ENCODE data around the gene BCAS3.

BCAS3 gene

DNA sequence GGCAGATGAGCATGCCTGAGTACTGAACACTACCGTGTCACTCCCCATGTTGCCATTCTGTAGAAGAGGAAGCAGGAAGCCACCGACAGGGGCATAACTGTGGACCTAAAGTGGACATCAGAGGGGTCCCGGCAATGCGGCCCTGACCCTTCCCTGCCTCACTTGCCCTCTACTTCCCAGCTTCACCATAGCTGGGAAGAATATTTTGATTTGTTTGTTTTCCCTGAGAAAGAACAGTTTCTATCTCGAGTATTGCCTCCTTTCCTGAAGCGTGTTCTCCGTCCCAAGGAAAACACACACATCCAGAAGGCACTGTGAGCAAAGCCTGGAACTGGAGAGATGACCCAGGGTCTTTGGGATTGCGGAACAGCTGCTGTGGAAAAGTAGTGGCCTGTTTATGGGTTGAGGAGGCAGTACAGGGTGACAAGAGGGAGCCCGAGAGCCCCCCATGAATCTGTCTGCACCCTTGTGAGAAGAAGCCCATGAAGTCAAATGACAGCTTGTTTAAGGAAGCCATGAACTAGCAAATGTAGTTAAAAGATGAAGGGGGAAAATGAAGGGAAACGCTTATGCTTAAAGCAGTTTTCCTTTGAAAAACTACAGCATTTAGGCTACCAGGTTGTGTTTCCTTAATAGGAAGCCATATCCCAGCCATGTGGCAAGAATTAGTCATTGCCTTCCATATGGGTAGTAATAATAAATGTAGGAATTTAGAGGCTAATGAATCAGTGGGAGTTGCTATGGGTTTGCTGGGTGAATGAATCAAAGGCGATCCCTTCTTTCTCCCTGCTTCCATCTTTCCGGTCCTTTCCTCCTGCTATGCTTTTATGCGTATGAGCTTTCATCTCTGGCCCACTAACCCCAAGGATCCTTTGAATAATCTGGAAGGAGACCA lies 632.0 kb downstream of the BCAS3 start:
- no peak overlapping the region for H3K4me3 ChIP-seq (replicated peaks; ENCODE audit: low read depth, low read length)
- TF ChIP-seq, protein P1, sequence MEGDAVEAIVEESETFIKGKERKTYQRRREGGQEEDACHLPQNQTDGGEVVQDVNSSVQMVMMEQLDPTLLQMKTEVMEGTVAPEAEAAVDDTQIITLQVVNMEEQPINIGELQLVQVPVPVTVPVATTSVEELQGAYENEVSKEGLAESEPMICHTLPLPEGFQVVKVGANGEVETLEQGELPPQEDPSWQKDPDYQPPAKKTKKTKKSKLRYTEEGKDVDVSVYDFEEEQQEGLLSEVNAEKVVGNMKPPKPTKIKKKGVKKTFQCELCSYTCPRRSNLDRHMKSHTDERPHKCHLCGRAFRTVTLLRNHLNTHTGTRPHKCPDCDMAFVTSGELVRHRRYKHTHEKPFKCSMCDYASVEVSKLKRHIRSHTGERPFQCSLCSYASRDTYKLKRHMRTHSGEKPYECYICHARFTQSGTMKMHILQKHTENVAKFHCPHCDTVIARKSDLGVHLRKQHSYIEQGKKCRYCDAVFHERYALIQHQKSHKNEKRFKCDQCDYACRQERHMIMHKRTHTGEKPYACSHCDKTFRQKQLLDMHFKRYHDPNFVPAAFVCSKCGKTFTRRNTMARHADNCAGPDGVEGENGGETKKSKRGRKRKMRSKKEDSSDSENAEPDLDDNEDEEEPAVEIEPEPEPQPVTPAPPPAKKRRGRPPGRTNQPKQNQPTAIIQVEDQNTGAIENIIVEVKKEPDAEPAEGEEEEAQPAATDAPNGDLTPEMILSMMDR (IDR thresholded peaks at IDR 0.05; ENCODE audit: low read length, missing control alignments), result no peak
- peak; percentile 69 for DNase-seq (ENCODE audit: low read depth)

DNA sequence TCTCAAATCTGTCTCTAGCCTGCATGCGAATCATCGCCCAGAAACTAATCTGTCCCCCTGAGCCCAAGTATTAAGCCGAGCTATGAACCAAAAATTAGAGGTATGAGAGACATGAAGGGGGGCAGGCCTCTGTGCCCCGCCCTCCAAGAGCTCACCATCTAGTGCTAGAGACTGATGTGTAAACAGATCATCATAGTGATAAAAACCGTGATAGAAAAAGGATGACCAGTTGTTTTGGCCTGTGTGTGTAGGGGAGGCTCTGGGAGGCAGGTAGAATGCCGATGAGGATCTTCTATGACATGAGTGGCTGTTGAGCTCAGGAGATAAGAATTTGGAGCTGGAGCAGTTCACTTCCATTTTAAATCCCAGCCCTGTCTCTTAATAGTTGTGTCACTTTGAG lies 632.9 kb downstream of the BCAS3 start:
- no peak for DNase-seq (ENCODE audit: low read depth)
- TF ChIP-seq, protein P1 (IDR thresholded peaks at IDR 0.05; ENCODE audit: low read length, missing control alignments), result no peak
- H3K4me3 ChIP-seq (replicated peaks; ENCODE audit: low read depth, low read length), result no peak overlapping the region

DNA sequence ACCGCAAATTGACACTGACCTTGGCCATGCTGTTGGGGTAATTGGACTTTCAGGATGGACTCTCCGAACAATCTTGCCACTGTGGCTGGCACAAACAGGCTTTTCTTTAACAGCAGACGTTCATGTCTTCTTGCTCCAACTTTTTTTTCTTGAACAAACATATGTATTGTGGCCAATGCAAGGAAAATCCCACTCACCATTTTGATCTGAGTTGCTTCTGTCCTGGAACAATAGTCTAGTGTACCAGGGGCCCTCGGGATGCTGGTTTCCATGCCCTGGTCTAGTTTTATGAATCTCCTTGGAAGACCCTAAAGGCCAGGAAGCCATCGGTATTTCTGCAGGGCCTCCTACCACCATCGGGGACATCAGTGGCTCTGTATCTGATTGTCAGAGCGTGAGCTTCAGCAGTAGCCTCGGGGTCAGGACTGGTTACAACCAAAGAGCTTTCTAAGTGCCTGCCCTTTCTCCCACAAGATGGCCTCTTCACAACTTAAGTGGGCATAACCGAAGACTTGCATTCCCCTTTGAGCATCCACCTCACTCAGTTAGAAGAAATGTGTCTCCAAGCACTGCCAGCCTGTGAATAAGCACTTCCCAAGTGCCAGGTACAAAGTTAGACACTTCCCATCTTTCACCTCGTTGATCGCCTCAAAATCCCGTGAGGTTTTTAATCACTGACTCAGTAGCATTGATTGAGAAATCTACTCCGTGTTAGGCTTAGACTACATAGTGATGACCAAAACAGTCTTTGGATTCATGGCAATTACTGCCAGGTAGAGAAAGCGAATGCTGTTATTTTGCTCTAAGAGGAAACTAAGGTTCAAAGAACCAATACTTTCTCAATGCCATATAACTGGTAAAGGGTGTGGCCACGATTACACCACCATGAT lies 635.0 kb downstream of the BCAS3 start:
- H3K4me3 ChIP-seq (replicated peaks; ENCODE audit: low read depth, low read length), result no peak overlapping the region
- DNase-seq (ENCODE audit: low read depth), result no peak
- TF ChIP-seq, protein P1 (IDR thresholded peaks at IDR 0.05; ENCODE audit: low read length, missing control alignments), result no peak

DNA sequence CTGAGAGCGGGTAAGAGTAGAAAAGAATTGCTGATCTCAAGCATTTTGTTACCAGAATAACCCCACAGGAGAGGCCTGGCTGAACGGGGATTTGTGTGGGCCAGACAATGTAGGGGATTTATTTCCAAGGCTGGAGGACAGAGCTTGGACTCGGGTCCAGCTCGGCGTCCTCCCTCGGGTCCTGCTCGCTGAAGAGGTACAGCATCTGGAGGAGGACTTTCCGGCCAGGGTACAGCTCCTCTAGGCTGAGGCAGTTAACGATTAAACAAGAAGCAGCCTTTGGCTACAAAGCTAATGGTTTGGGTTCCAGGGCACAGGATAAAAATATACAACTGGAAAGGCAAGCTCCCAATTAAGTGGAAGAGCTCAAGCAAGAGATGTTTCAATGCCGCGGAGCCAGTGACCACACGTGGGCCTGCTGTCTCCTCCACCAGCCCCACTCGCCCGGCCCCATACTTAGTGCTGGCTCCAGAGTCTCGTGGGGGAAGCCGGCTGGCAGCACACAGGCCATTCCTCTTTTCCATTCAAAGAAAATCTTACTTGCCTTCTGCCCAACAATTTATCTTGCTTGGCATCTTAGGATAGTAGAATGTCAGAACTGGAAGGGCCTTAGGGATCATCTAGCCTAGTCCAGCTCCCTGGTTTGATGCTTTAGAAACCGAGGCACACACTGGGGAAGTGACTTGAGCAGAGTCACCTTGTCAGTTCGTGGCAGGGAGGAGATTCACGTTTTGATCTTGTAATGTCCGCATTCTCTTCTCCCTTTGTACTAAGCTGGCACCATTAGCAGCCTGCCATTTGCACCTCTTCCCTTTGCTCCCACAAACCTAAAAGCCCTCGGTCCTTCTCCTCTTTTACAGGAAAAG lies 636.0 kb downstream of the BCAS3 start:
- DNase-seq (ENCODE audit: low read depth), result no peak
- TF ChIP-seq, protein P1 (IDR thresholded peaks at IDR 0.05; ENCODE audit: low read length, missing control alignments), result no peak
- no peak overlapping the region for H3K4me3 ChIP-seq (replicated peaks; ENCODE audit: low read depth, low read length)

DNA sequence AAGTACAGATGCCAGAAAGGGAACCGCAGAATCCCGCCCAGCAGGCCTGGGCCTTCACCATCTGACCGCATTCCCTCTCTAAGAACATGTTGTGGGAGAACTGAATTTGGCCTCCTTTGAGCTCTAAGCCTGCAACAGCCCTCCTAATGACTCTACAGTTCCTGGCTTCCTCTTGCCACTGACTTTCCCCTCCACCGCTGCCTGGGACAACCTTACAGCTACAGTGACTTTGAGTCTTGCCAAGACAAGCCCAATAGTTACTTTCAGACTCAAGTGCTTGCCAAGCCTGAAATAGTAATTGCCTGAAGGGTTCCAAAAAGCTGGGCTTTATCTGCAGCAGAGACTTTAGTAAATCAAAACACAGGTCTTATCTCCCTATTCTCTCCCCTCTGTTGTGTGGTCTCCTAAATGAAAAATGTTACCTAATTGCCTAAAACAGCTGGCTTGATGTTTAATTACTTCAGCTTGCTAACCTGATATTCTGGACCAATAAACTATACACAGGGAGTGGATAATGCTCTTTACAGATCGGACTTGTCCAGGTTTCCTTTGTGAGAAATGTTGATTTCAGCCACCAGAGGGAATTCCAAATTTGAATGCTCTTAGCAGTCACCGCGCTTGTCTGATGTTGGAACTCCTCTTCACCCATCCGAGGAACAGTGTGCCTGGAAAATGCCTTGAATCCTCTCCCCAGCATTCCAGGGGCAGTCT lies 636.9 kb downstream of the BCAS3 start:
- DNase-seq (ENCODE audit: low read depth), result peak; percentile 76
- no peak overlapping the region for H3K4me3 ChIP-seq (replicated peaks; ENCODE audit: low read depth, low read length)
- TF ChIP-seq, protein P1 (IDR thresholded peaks at IDR 0.05; ENCODE audit: low read length, missing control alignments), result peak; percentile 40

DNA sequence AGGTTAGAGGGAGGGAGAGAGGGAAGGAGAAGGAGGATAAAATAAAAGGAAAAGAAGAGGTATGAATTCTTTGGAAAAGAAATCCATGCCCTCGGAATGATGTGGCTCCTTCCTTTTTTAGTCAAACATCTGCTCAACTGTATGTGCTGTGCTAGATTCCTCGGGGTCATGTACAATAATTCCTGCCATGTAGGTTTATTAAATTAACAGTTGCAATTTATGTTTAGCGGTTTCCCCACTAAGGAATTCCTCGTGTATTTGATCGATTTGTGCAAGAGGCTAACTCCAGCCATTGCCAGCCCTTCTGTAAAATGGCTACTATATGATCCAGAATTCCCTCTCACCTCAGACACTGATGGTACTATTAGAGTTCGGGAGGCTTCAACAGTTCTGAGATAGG lies 639.0 kb downstream of the BCAS3 start:
- TF ChIP-seq, protein P1 (IDR thresholded peaks at IDR 0.05; ENCODE audit: low read length, missing control alignments), result no peak
- DNase-seq (ENCODE audit: low read depth), result no peak
- no peak overlapping the region for H3K4me3 ChIP-seq (replicated peaks; ENCODE audit: low read depth, low read length)
